HG02763 (cell line): Measurements from ENCODE around the gene L3MBTL4.
A peak's percentile ranks its signal among the peaks of the same experiment; 100 is the strongest.

Experiments used
- ATAC-seq: cut with Tn5 transposase; IDR thresholded peaks from one replicate; pipeline ENCODE4 v1.9.1; 2021; ENCODE audit warnings: mild to moderate bottlenecking, moderate library complexity; ENCODE audit not compliant: unreplicated experiment

The L3MBTL4 gene

GRCh38 chr18:6255886-6256285 is 158.8 kb downstream of the L3MBTL4 start:
- ATAC-seq, result no peak

GRCh38 chr18:6255116-6255705 is 159.5 kb downstream of the L3MBTL4 start:
- ATAC-seq, result no peak

GRCh38 chr18:6254456-6254855 is 160.3 kb downstream of the L3MBTL4 start:
- no peak for ATAC-seq

GRCh38 chr18:6251084-6251483 is 163.6 kb downstream of the L3MBTL4 start:
- ATAC-seq, result no peak

GRCh38 chr18:6249788-6250187 is 164.9 kb downstream of the L3MBTL4 start:
- no peak for ATAC-seq

- ATAC-seq, result peak; percentile 88
Observed at GRCh38 chr18:6249170-6249569, 165.5 kb downstream of the L3MBTL4 start.

- ATAC-seq, result no peak
Observed at GRCh38 chr18:6248017-6248416, 166.7 kb downstream of the L3MBTL4 start.

- ATAC-seq, result no peak
Observed at GRCh38 chr18:6242004-6242403, 172.7 kb downstream of the L3MBTL4 start.

GRCh38 chr18:6239716-6240115 is 175.0 kb downstream of the L3MBTL4 start:
- no peak for ATAC-seq

GRCh38 chr18:6236258-6236657 is 178.5 kb downstream of the L3MBTL4 start:
- ATAC-seq, result no peak

GRCh38 chr18:6222271-6222670 is 192.4 kb downstream of the L3MBTL4 start:
- no peak for ATAC-seq

- no peak for ATAC-seq
Observed at GRCh38 chr18:6221602-6222014, 193.1 kb downstream of the L3MBTL4 start.

GRCh38 chr18:6220129-6220528 is 194.6 kb downstream of the L3MBTL4 start:
- no peak for ATAC-seq

GRCh38 chr18:6219116-6219717 is 195.5 kb downstream of the L3MBTL4 start:
- ATAC-seq, result no peak

- no peak for ATAC-seq
Observed at GRCh38 chr18:6215888-6216287, 198.8 kb downstream of the L3MBTL4 start.

GRCh38 chr18:6211174-6211504 is 203.6 kb downstream of the L3MBTL4 start:
- no peak for ATAC-seq

- no peak for ATAC-seq
Observed at GRCh38 chr18:6210349-6211173, 204.2 kb downstream of the L3MBTL4 start.

GRCh38 chr18:6207941-6208340 is 206.8 kb downstream of the L3MBTL4 start:
- ATAC-seq, result no peak

GRCh38 chr18:6207116-6207515 is 207.6 kb downstream of the L3MBTL4 start:
- no peak for ATAC-seq

- ATAC-seq, result no peak
Observed at GRCh38 chr18:6205706-6206105, 209.0 kb downstream of the L3MBTL4 start.

GRCh38 chr18:6204476-6204875 is 210.2 kb downstream of the L3MBTL4 start:
- ATAC-seq, result no peak

GRCh38 chr18:6203791-6204190 is 210.9 kb downstream of the L3MBTL4 start:
- no peak for ATAC-seq
